GM23248 (cell line): ENCODE measurements around the gene SLC7A8. TPM values are rescaled to one million over a fixed set of nuclear protein-coding genes. Genes with fewer than 3 reads are reported as not detected.

Experiments
- DNase-seq: peaks from one replicate; pipeline ENCODE4 v3.0.0-alpha.2; 2015
- H2AFZ ChIP-seq: fragments of 200-600 bp; sonication (generic); 2 replicates; pipeline ENCODE4 v1.6.1; 2016; ENCODE audit warnings: antibody characterized with exemption
- H3F3A ChIP-seq: fragments of 200-600 bp; sonication (generic); 2 replicates; pipeline ENCODE4 v1.6.1; 2016; ENCODE audit warnings: mild to moderate bottlenecking, antibody characterized with exemption, mixed run types; ENCODE audit not compliant: insufficient read depth
- H3K27ac ChIP-seq: fragments of 200-600 bp; sonication (generic); 2 replicates; pipeline ENCODE4 v1.5.1; 2016; ENCODE audit warnings: mild to moderate bottlenecking
- H3K27me3 ChIP-seq: fragments of 200-600 bp; sonication (generic); replicated peaks from 2 replicates; pipeline ENCODE4 v1.6.1; 2016; ENCODE audit warnings: mild to moderate bottlenecking; ENCODE audit not compliant: insufficient read depth
- H3K36me3 ChIP-seq: fragments of 200-600 bp; sonication (generic); 2 replicates; pipeline ENCODE4 v1.6.1; 2016; ENCODE audit warnings: low read depth, mild to moderate bottlenecking
- H3K4me1 ChIP-seq: fragments of 200-600 bp; sonication (generic); 2 replicates; pipeline ENCODE4 v1.6.1; 2016; ENCODE audit warnings: mild to moderate bottlenecking; ENCODE audit not compliant: insufficient read depth
- H3K4me2 ChIP-seq: fragments of 200-600 bp; sonication (generic); one replicate; pipeline ENCODE4 v1.6.1; 2016; ENCODE audit warnings: mild to moderate bottlenecking; ENCODE audit not compliant: unreplicated experiment
- H3K4me3 ChIP-seq: fragments of 200-600 bp; sonication (generic); 2 replicates; pipeline ENCODE4 v1.5.1; 2016; ENCODE audit warnings: mild to moderate bottlenecking
- H3K79me2 ChIP-seq: fragments of 200-600 bp; sonication (generic); 2 replicates; pipeline ENCODE4 v1.6.1; 2016; ENCODE audit warnings: mild to moderate bottlenecking; ENCODE audit not compliant: insufficient read depth
- H3K9ac ChIP-seq: fragments of 200-600 bp; sonication (generic); 2 replicates; pipeline ENCODE4 v1.6.1; 2016; ENCODE audit warnings: mild to moderate bottlenecking
- H3K9me2 ChIP-seq: fragments of 200-600 bp; sonication (generic); 2 replicates; pipeline ENCODE4 v1.6.1; 2016; ENCODE audit warnings: mixed run types, mild to moderate bottlenecking, moderate library complexity; ENCODE audit not compliant: insufficient read depth
- H3K9me3 ChIP-seq: fragments of 200-600 bp; sonication (generic); one replicate; pipeline ENCODE4 v1.6.1; 2017; ENCODE audit warnings: low read depth
- H4K20me1 ChIP-seq: fragments of 200-600 bp; sonication (generic); 2 replicates; pipeline ENCODE4 v1.6.0; 2016; ENCODE audit not compliant: insufficient read depth
- EZH2 ChIP-seq: fragments of 200-600 bp; sonication (generic); IDR thresholded peaks from 2 replicates; pipeline ENCODE4 v1.6.1; 2018; ENCODE audit warnings: antibody characterized with exemption, mild to moderate bottlenecking; ENCODE audit not compliant: insufficient read depth, poor library complexity, severe bottlenecking
- EZH2phosphoT487 ChIP-seq: fragments of 200-600 bp; sonication (generic); IDR thresholded peaks from 2 replicates; pipeline ENCODE4 v1.6.1; 2018; ENCODE audit warnings: antibody characterized with exemption, moderate library complexity, mild to moderate bottlenecking, low read depth; ENCODE audit not compliant: insufficient read depth
- WGBS, 2 experiments: methylation state at CpG; one replicate each; pipeline ENCODE4 v1.1.6; 2015 to 2017; ENCODE audit warnings: low lambda C conversion rate in 2 of 2, low coverage in 1 of 2; ENCODE audit errors: missing lambda C conversion rate in 2 of 2; 5-methylcytosine and 5-hydroxymethylcytosine counted together
- in situ Hi-C: fragments of 300-500 bp; cut with MboI; formaldehyde crosslinking; loops from 2 replicates; pipeline ENCODE4 v1.15.0; 2020
- polyA plus RNA-seq: library from polyadenylated mRNA; unstranded; fragments of >200 nt; fragmentation: Nextera tagmentation; extraction: Ambion mirVana; gene quantifications from 2 replicates; pipeline ENCODE4 v1.2.1, GENCODE V29; 2016
- total RNA-seq: library from RNA; depleted of rRNA; stranded (reverse); fragments of >200 nt; shearing (Covaris generic); gene quantifications from 2 replicates; pipeline ENCODE4 v1.2.3, GENCODE V29; 2014

SLC7A8 gene
- total and polyA plus RNA-seq, 2 experiments from 2014 or later: 6.7 to 9.9 TPM

GRCh38 chr14:23125011-23125410 lies 58.4 kb downstream of the SLC7A8 start:
- no peaks in the 10 kb centered on the region for H3K9me2 ChIP-seq
- peak overlapping the region; percentile 40 for H3K4me2 ChIP-seq
- H3K9me3 ChIP-seq: no peaks in the 10 kb centered on the region
- H3K79me2 ChIP-seq: no peaks in the 10 kb centered on the region
- no peaks in the 10 kb centered on the region for H3K27me3 ChIP-seq
- H3K27ac ChIP-seq: peak overlapping the region; percentile 16; the same call in 1 of the 2 replicates
- H3K9ac ChIP-seq: no peak overlapping the region
- peaks cover 30% of the 10 kb centered on the region for H3K4me1 ChIP-seq
- in situ Hi-C loops: no loop called here
- DNase-seq: peak; percentile 59
- no peak overlapping the region for H2AFZ ChIP-seq
- 15 to 19% methylated on average over 3 of the region's 3 CpGs for WGBS, 2 experiments
- H4K20me1 ChIP-seq: no peaks in the 10 kb centered on the region
- no peak overlapping the region for H3K4me3 ChIP-seq
- H3K36me3 ChIP-seq: no peaks in the 10 kb centered on the region
- H3F3A ChIP-seq: peaks cover 22% of the 10 kb centered on the region
- TF ChIP-seq EZH2phosphoT487 (no peak), EZH2 (no peak)

- no peak for DNase-seq
- no peak for TF ChIP-seq EZH2phosphoT487
- no peak for TF ChIP-seq EZH2
- WGBS, 2 experiments: 76 to 77% methylated on average over 13 of the region's 13 CpGs
- Histone ChIP-seq H3K4me1 (peaks cover 30% of the 10 kb centered on the region), H2AFZ (no peak overlapping the region), H3K79me2 (no peaks in the 10 kb centered on the region), H3K4me3 (no peak overlapping the region), H3K9me2 (no peaks in the 10 kb centered on the region), H3K27me3 (no peaks in the 10 kb centered on the region), H3K9me3 (no peaks in the 10 kb centered on the region), H3K27ac (peak overlapping the region; percentile 16; the same call in 1 of the 2 replicates), H4K20me1 (no peaks in the 10 kb centered on the region), H3K36me3 (no peaks in the 10 kb centered on the region), H3F3A (peaks cover 22% of the 10 kb centered on the region), H3K9ac (no peak overlapping the region), H3K4me2 (no peak overlapping the region)
- in situ Hi-C loops: no loop called here
Measured at GRCh38 chr14:23124337-23124954, 59.0 kb downstream of the SLC7A8 start.

- Histone ChIP-seq H3K27me3 (no peaks in the 10 kb centered on the region), H3K9me3 (no peaks in the 10 kb centered on the region), H3K9ac (no peak overlapping the region), H3K4me1 (peaks cover 30% of the 10 kb centered on the region), H3K36me3 (no peaks in the 10 kb centered on the region), H3K9me2 (no peaks in the 10 kb centered on the region), H3K4me2 (no peak overlapping the region), H3K27ac (no peak overlapping the region), H2AFZ (no peak overlapping the region), H3K4me3 (no peak overlapping the region), H3F3A (peaks cover 22% of the 10 kb centered on the region), H4K20me1 (no peaks in the 10 kb centered on the region), H3K79me2 (no peaks in the 10 kb centered on the region)
- no peak for DNase-seq
- in situ Hi-C loops: no loop called here
- TF ChIP-seq EZH2 (no peak), EZH2phosphoT487 (no peak)
- 43 to 44% methylated on average over 7 to 8 of the region's 8 CpGs for WGBS, 2 experiments
Measured at GRCh38 chr14:23123419-23123818, 60.0 kb downstream of the SLC7A8 start.

- 0 out of 2 replicates have a peak overlapping the region, but pooled peaks have one; percentile 46 for H3K9ac ChIP-seq
- H3K79me2 ChIP-seq: no peaks in the 10 kb centered on the region
- in situ Hi-C loops: no loop called here
- H3F3A ChIP-seq: peaks cover 22% of the 10 kb centered on the region
- H3K9me3 ChIP-seq: no peaks in the 10 kb centered on the region
- no peaks in the 10 kb centered on the region for H3K36me3 ChIP-seq
- no peaks in the 10 kb centered on the region for H3K27me3 ChIP-seq
- peak overlapping the region; percentile 63 for H3K27ac ChIP-seq
- H3K4me1 ChIP-seq: peaks cover 30% of the 10 kb centered on the region
- H3K9me2 ChIP-seq: no peaks in the 10 kb centered on the region
- no peak overlapping the region for H3K4me3 ChIP-seq
- WGBS, 2 experiments: 81 to 84% methylated on average over 6 of the region's 6 CpGs
- no peaks in the 10 kb centered on the region for H4K20me1 ChIP-seq
- TF ChIP-seq EZH2phosphoT487 (no peak), EZH2 (no peak)
- H3K4me2 ChIP-seq: no peak overlapping the region
- no peak overlapping the region for H2AFZ ChIP-seq
- DNase-seq: no peak
Measured at GRCh38 chr14:23122086-23122485, 61.4 kb downstream of the SLC7A8 start.
